ENCODE results near the gene MSN. TPM values are rescaled to one million over a fixed set of nuclear protein-coding genes. Genes with fewer than 3 reads are reported as not detected.
A peak's percentile ranks its signal among the peaks of the same experiment; 100 is the strongest.

Gene MSN
- total RNA-seq, 2 donors from 2014 or later: 344 to 390 TPM

- Mint-ChIP-seq H3K4me1 (peaks cover 37% of the 10 kb centered on the region), H3K27ac (peak overlapping the region; percentile 95), H3K4me3 (peak overlapping the region; percentile 64), H3K36me3 (ENCODE audit: low read depth) (peaks cover 4% of the 10 kb centered on the region), H3K27me3 (no peaks in the 10 kb centered on the region)
- DNase-seq (peak in 2 of 3 donors; percentile 22 to 46), ATAC-seq (peak; percentile 80)
- no peaks in the 10 kb centered on the region for H3K9me3 ChIP-seq (ENCODE audit: control insufficient read depth, low read length, poor library complexity, severe bottlenecking)
These were observed 38.8 kb downstream of the MSN start for GRCh38 chrX:65706041-65706828.

- H3K27me3 Mint-ChIP-seq: no peaks in the 10 kb centered on the region
- no peak overlapping the region for H3K4me3 Mint-ChIP-seq
- no peaks in the 10 kb centered on the region for H3K9me3 ChIP-seq (ENCODE audit: control insufficient read depth, low read length, poor library complexity, severe bottlenecking)
- H3K27ac Mint-ChIP-seq: peak overlapping the region; percentile 95
- H3K36me3 Mint-ChIP-seq (ENCODE audit: low read depth): peaks cover 4% of the 10 kb centered on the region
- H3K4me1 Mint-ChIP-seq: peaks cover 41% of the 10 kb centered on the region
- no peak for ATAC-seq
- DNase-seq: no peak
These were observed 39.7 kb downstream of the MSN start for GRCh38 chrX:65707151-65707550.

GRCh38 chrX:65712005-65712806 is 44.8 kb downstream of the MSN start:
- ATAC-seq: no peak
- Mint-ChIP-seq H3K27ac (peak overlapping the region; percentile 21), H3K27me3 (no peaks in the 10 kb centered on the region), H3K4me3 (no peak overlapping the region), H3K36me3 (ENCODE audit: low read depth) (peaks cover 6% of the 10 kb centered on the region), H3K4me1 (peaks cover 37% of the 10 kb centered on the region)
- no peaks in the 10 kb centered on the region for H3K9me3 ChIP-seq (ENCODE audit: control insufficient read depth, low read length, poor library complexity, severe bottlenecking)
- DNase-seq: no peak

GRCh38 chrX:65718538-65718937 is 51.1 kb downstream of the MSN start:
- Mint-ChIP-seq H3K4me3 (no peak overlapping the region), H3K4me1 (peaks cover 56% of the 10 kb centered on the region), H3K36me3 (ENCODE audit: low read depth) (peaks cover 2% of the 10 kb centered on the region), H3K27me3 (no peaks in the 10 kb centered on the region), H3K27ac (peak overlapping the region; percentile 94)
- no peak for DNase-seq
- no peak for ATAC-seq
- H3K9me3 ChIP-seq (ENCODE audit: control insufficient read depth, low read length, poor library complexity, severe bottlenecking): no peaks in the 10 kb centered on the region

GRCh38 chrX:65720381-65720964 is 53.0 kb downstream of the MSN start:
- H3K36me3 Mint-ChIP-seq (ENCODE audit: low read depth): peaks cover 5% of the 10 kb centered on the region
- H3K27ac Mint-ChIP-seq: peak overlapping the region; percentile 94
- DNase-seq: no peak
- H3K27me3 Mint-ChIP-seq: no peaks in the 10 kb centered on the region
- no peaks in the 10 kb centered on the region for H3K9me3 ChIP-seq (ENCODE audit: control insufficient read depth, low read length, poor library complexity, severe bottlenecking)
- H3K4me3 Mint-ChIP-seq: peak overlapping the region; percentile 47
- peaks cover 59% of the 10 kb centered on the region for H3K4me1 Mint-ChIP-seq
- no peak for ATAC-seq

- Mint-ChIP-seq H3K27me3 (no peaks in the 10 kb centered on the region), H3K27ac (peak overlapping the region; percentile 94), H3K36me3 (ENCODE audit: low read depth) (peaks cover 3% of the 10 kb centered on the region), H3K4me3 (peak overlapping the region; percentile 61), H3K4me1 (peaks cover 61% of the 10 kb centered on the region)
- peak; percentile 55 for ATAC-seq
- H3K9me3 ChIP-seq (ENCODE audit: control insufficient read depth, low read length, poor library complexity, severe bottlenecking): no peaks in the 10 kb centered on the region
- DNase-seq: no peak
These were observed 56.3 kb downstream of the MSN start for GRCh38 chrX:65723706-65724105.

- no peaks in the 10 kb centered on the region for H3K9me3 ChIP-seq (ENCODE audit: control insufficient read depth, low read length, poor library complexity, severe bottlenecking)
- ATAC-seq (no peak), DNase-seq (no peak)
- Mint-ChIP-seq H3K4me3 (peak overlapping the region; percentile 15), H3K36me3 (ENCODE audit: low read depth) (peaks cover 7% of the 10 kb centered on the region), H3K27ac (peak overlapping the region; percentile 94), H3K27me3 (no peaks in the 10 kb centered on the region), H3K4me1 (peaks cover 43% of the 10 kb centered on the region)
These were observed 59.3 kb downstream of the MSN start for GRCh38 chrX:65726715-65727114.

GRCh38 chrX:65731684-65732289 is 64.3 kb downstream of the MSN start:
- Mint-ChIP-seq H3K4me3 (no peak overlapping the region), H3K4me1 (peaks cover 14% of the 10 kb centered on the region), H3K27ac (peak overlapping the region; percentile 81), H3K27me3 (no peaks in the 10 kb centered on the region), H3K36me3 (ENCODE audit: low read depth) (peaks cover 7% of the 10 kb centered on the region)
- DNase-seq (no peak), ATAC-seq (no peak)
- no peaks in the 10 kb centered on the region for H3K9me3 ChIP-seq (ENCODE audit: control insufficient read depth, low read length, poor library complexity, severe bottlenecking)

- H3K4me1 Mint-ChIP-seq: peaks cover 18% of the 10 kb centered on the region
- no peaks in the 10 kb centered on the region for H3K9me3 ChIP-seq (ENCODE audit: control insufficient read depth, low read length, poor library complexity, severe bottlenecking)
- DNase-seq: no peak
- H3K27me3 Mint-ChIP-seq: no peaks in the 10 kb centered on the region
- H3K4me3 Mint-ChIP-seq: no peak overlapping the region
- no peak for ATAC-seq
- H3K36me3 Mint-ChIP-seq (ENCODE audit: low read depth): peaks cover 9% of the 10 kb centered on the region
- H3K27ac Mint-ChIP-seq: peak overlapping the region; percentile 72
These were observed 73.5 kb downstream of the MSN start for GRCh38 chrX:65740909-65741308.

- DNase-seq: no peak
- no peaks in the 10 kb centered on the region for H3K9me3 ChIP-seq (ENCODE audit: control insufficient read depth, low read length, poor library complexity, severe bottlenecking)
- Mint-ChIP-seq H3K36me3 (ENCODE audit: low read depth) (peaks cover 6% of the 10 kb centered on the region), H3K4me3 (no peak overlapping the region), H3K27ac (peak overlapping the region; percentile 72), H3K4me1 (peaks cover 20% of the 10 kb centered on the region), H3K27me3 (no peaks in the 10 kb centered on the region)
- no peak for ATAC-seq
These were observed 74.4 kb downstream of the MSN start for GRCh38 chrX:65741823-65742222.

- Mint-ChIP-seq H3K4me3 (no peak overlapping the region), H3K27me3 (no peaks in the 10 kb centered on the region), H3K27ac (peak overlapping the region; percentile 74), H3K4me1 (peaks cover 27% of the 10 kb centered on the region), H3K36me3 (ENCODE audit: low read depth) (peaks cover 4% of the 10 kb centered on the region)
- DNase-seq: no peak
- no peak for ATAC-seq
- no peaks in the 10 kb centered on the region for H3K9me3 ChIP-seq (ENCODE audit: control insufficient read depth, low read length, poor library complexity, severe bottlenecking)
These were observed 77.5 kb downstream of the MSN start for GRCh38 chrX:65744965-65745364.

- H3K27me3 Mint-ChIP-seq: no peaks in the 10 kb centered on the region
- no peak overlapping the region for H3K4me3 Mint-ChIP-seq
- no peak for DNase-seq
- H3K4me1 Mint-ChIP-seq: peaks cover 28% of the 10 kb centered on the region
- peak; percentile 36 for ATAC-seq
- H3K27ac Mint-ChIP-seq: peak overlapping the region; percentile 53
- peaks cover 4% of the 10 kb centered on the region for H3K36me3 Mint-ChIP-seq (ENCODE audit: low read depth)
- H3K9me3 ChIP-seq (ENCODE audit: control insufficient read depth, low read length, poor library complexity, severe bottlenecking): no peaks in the 10 kb centered on the region
These were observed 78.0 kb downstream of the MSN start for GRCh38 chrX:65745427-65745826.

- Mint-ChIP-seq H3K27me3 (no peaks in the 10 kb centered on the region), H3K27ac (peak overlapping the region; percentile 67), H3K36me3 (ENCODE audit: low read depth) (peaks cover 4% of the 10 kb centered on the region), H3K4me1 (peaks cover 32% of the 10 kb centered on the region), H3K4me3 (peak overlapping the region; percentile 16)
- DNase-seq: no peak
- no peaks in the 10 kb centered on the region for H3K9me3 ChIP-seq (ENCODE audit: control insufficient read depth, low read length, poor library complexity, severe bottlenecking)
- no peak for ATAC-seq
These were observed 78.5 kb downstream of the MSN start for GRCh38 chrX:65745992-65746391.
